WTC11 (cell line): Measurements from ENCODE around the gene FITM2. TPM values are rescaled to one million over a fixed set of nuclear protein-coding genes. Genes with fewer than 3 reads are reported as not detected.

ENCODE experiments used
- ATAC-seq: fragments of 200-7000 bp; cut with Tn5 transposase; 2 replicates; pipeline ENCODE4 v1.10.0; 2021; ENCODE audit warnings: mild to moderate bottlenecking, moderate library complexity
- CTCF ChIA-PET: fragments of 300-600 bp; sonication (Branson Sonifier 250); formaldehyde crosslinking; loops from one replicate; lab custom pipeline; 2021; ENCODE audit warnings: antibody characterized with exemption; lab: Charles Lee
- POLR2A ChIA-PET: fragments of 350-600 bp; sonication (Branson Sonifier 250); formaldehyde crosslinking; loops from one replicate; lab custom pipeline; 2021; ENCODE audit warnings: antibody characterized with exemption; lab: Charles Lee
- DNase-seq: peaks from one replicate; pipeline ENCODE4 v3.0.0; 2021; ENCODE audit warnings: low spot score
- H3K27ac Mint-ChIP-seq: 2 replicates; pipeline ENCODE4 v1.8.0; 2021; ENCODE audit warnings: mixed read lengths
- H3K27me3 Mint-ChIP-seq: 2 replicates; pipeline ENCODE4 v1.8.0; 2021; ENCODE audit warnings: low read depth, mild to moderate bottlenecking, moderate library complexity, mixed read lengths
- H3K36me3 Mint-ChIP-seq: 2 replicates; pipeline ENCODE4 v1.8.0; 2021; ENCODE audit warnings: mixed read lengths
- H3K4me1 Mint-ChIP-seq: 2 replicates; pipeline ENCODE4 v1.8.0; 2022; ENCODE audit warnings: mixed read lengths
- H3K4me3 Mint-ChIP-seq: 2 replicates; pipeline ENCODE4 v1.8.0; 2021; ENCODE audit warnings: mild to moderate bottlenecking, moderate library complexity, mixed read lengths
- H3K9me3 Mint-ChIP-seq: 2 replicates; pipeline ENCODE4 v1.8.0; 2021; ENCODE audit warnings: mixed read lengths
- ATF2 ChIP-seq: sonication (generic); formaldehyde crosslinking; IDR thresholded peaks from 2 replicates; pipeline ENCODE4 v1.8.1; 2022; ENCODE audit warnings: low read depth, missing genetic modification reagents, borderline replicate concordance
- CBFB ChIP-seq: sonication (generic); formaldehyde crosslinking; IDR thresholded peaks from 2 replicates; pipeline ENCODE4 v1.8.1; 2022; ENCODE audit warnings: mild to moderate bottlenecking, low read depth, missing genetic modification reagents
- CREM ChIP-seq: sonication (generic); formaldehyde crosslinking; IDR thresholded peaks from 2 replicates; pipeline ENCODE4 v1.8.1; 2022; ENCODE audit warnings: mild to moderate bottlenecking, missing genetic modification reagents, moderate library complexity
- HMGA2 ChIP-seq: fragments of 250-450 bp; sonication (Bioruptor Pico); IDR thresholded peaks from 2 replicates; pipeline ENCODE4 v1.4.0; 2021; ENCODE audit warnings: mild to moderate bottlenecking, moderate library complexity
- NFE2L1 ChIP-seq: sonication (generic); formaldehyde crosslinking; IDR thresholded peaks from 2 replicates; pipeline ENCODE4 v1.8.1; 2023; ENCODE audit warnings: missing genetic modification reagents
- NFYB ChIP-seq: sonication (generic); formaldehyde crosslinking; conservative IDR thresholded peaks from 2 replicates; pipeline ENCODE4 v1.8.0; 2022; ENCODE audit warnings: low read depth, missing genetic modification reagents
- NR1H2 ChIP-seq: sonication (generic); formaldehyde crosslinking; IDR thresholded peaks from 2 replicates; pipeline ENCODE4 v1.9.0; 2021; ENCODE audit warnings: mild to moderate bottlenecking, moderate library complexity, missing genetic modification reagents
- NR3C1 ChIP-seq: sonication (generic); formaldehyde crosslinking; conservative IDR thresholded peaks from 2 replicates; pipeline ENCODE4 v1.8.1; 2023; ENCODE audit warnings: low read depth, mild to moderate bottlenecking, missing genetic modification reagents
- OVOL2 ChIP-seq: fragments of 250-450 bp; sonication (Bioruptor Pico); IDR thresholded peaks from 2 replicates; pipeline ENCODE4 v1.9.0; 2021; ENCODE audit warnings: mild to moderate bottlenecking, borderline replicate concordance
- RELA ChIP-seq: sonication (generic); formaldehyde crosslinking; IDR thresholded peaks from 2 replicates; pipeline ENCODE4 v1.8.1; 2022; ENCODE audit warnings: missing genetic modification reagents, mild to moderate bottlenecking, borderline replicate concordance
- SOX15 ChIP-seq: fragments of 250-450 bp; sonication (Bioruptor Pico); IDR thresholded peaks from 2 replicates; pipeline ENCODE4 v1.9.0; 2021; ENCODE audit warnings: mild to moderate bottlenecking
- TCF7 ChIP-seq: sonication (generic); formaldehyde crosslinking; IDR thresholded peaks from 2 replicates; pipeline ENCODE4 v1.8.0; 2022; ENCODE audit warnings: mild to moderate bottlenecking, low read depth, missing genetic modification reagents, moderate library complexity
- ZNF281 ChIP-seq: sonication (generic); formaldehyde crosslinking; IDR thresholded peaks from 2 replicates; pipeline ENCODE4 v1.8.0; 2023; ENCODE audit warnings: mild to moderate bottlenecking, missing genetic modification reagents
- ZNF416 ChIP-seq: fragments of 250-450 bp; sonication (Bioruptor Pico); IDR thresholded peaks from 2 replicates; pipeline ENCODE4 v1.9.0; 2021; ENCODE audit warnings: mild to moderate bottlenecking, inconsistent platforms
- ZNF423 ChIP-seq: fragments of 250-450 bp; sonication (Bioruptor Pico); IDR thresholded peaks from 2 replicates; pipeline ENCODE4 v2.1.2; 2022; ENCODE audit warnings: mild to moderate bottlenecking, moderate library complexity
- ZNF425 ChIP-seq: fragments of 250-450 bp; sonication (Bioruptor Pico); conservative IDR thresholded peaks from 2 replicates; pipeline ENCODE4 v1.9.0; 2021; ENCODE audit warnings: mild to moderate bottlenecking
- total RNA-seq: library from RNA; stranded (reverse); gene quantifications from 3 replicates; pipeline ENCODE4 v1.2.3, GENCODE V29; 2021
- TF ChIP-seq, protein P1 (sequence below): sonication (generic); formaldehyde crosslinking; IDR thresholded peaks from 2 replicates; pipeline ENCODE4 v1.8.0; 2022; ENCODE audit warnings: missing genetic modification reagents
- TF ChIP-seq, protein P2 (sequence below): sonication (generic); formaldehyde crosslinking; IDR thresholded peaks from 2 replicates; pipeline ENCODE4 v1.8.1; 2023; ENCODE audit warnings: mild to moderate bottlenecking, missing genetic modification reagents

FITM2 gene
- total RNA-seq, 1 experiment from 2014 or later, result 2.0 TPM

DNA sequence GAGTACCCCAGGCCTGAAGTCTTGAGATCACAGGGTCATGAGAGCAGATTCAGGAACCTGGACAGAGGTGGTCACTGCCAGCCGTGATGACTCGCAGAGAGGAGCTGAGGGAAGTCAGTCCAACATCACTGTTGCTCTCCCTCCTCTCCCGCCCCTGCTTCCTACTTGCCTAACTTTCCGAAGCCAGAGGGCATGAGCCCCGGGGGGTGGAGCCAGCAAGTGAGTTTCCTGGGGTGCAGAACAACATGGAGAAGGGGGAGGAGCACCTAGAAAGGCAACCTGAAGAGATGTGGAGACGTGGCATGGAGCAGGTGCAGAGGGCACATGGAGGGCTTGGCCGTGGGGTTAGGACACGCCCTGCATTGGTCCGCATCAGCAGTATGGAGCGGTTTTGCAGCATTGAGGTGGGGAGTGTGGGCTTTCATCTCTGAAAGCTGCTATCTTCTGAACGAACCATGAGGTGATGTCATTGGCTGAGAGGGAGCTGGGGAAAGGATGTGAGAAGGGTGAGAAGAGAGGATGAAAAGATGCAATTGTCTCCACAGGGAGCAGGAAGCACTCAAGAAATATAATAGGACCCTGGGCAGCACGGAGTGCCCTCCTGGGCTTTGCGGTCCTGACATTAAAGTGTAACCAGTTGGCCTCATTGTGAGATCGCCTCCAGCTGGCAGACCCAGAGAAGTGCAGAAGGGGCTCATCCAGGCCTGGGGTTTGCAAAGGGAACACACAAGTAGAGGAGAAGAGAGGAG, 38.9 kb downstream of the FITM2 start (continued):
- no peak for TF ChIP-seq ZNF425 (CRISPR knock-in tag)
- no peak for TF ChIP-seq SOX15 (CRISPR knock-in tag)
- TF ChIP-seq NR3C1 (CRISPR knock-in tag), result no peak
- peak; percentile 15; the same call in 1 of the 2 replicates for TF ChIP-seq ZNF423
- no peak for TF ChIP-seq ZNF416 (CRISPR knock-in tag)
- TF ChIP-seq CREM (CRISPR knock-in tag), result no peak

DNA sequence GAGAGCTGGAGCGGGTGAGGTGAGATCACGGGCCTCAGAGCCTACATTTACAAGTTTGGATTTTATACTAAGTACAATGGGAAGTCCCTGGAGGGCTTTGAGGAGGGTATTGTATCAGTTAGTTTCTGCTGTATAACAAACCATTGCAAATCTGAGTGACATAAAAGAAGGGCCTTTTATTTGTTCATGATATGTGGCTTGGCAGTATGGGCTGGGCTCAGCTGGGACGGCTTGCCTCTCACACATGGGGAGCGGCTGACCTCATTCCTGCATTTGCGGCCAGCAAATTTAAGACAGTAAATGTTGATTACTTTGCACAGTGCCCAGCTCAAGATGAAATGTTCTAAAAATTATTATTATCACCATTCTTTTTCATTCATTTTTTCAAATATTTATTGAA, 42.2 kb downstream of the FITM2 start:
- POLR2A ChIA-PET, result no interaction called here
- TF ChIP-seq ZNF281 (CRISPR knock-in tag), result no peak
- no peak for TF ChIP-seq CBFB
- no peak for TF ChIP-seq OVOL2 (CRISPR knock-in tag)
- TF ChIP-seq, protein P1, sequence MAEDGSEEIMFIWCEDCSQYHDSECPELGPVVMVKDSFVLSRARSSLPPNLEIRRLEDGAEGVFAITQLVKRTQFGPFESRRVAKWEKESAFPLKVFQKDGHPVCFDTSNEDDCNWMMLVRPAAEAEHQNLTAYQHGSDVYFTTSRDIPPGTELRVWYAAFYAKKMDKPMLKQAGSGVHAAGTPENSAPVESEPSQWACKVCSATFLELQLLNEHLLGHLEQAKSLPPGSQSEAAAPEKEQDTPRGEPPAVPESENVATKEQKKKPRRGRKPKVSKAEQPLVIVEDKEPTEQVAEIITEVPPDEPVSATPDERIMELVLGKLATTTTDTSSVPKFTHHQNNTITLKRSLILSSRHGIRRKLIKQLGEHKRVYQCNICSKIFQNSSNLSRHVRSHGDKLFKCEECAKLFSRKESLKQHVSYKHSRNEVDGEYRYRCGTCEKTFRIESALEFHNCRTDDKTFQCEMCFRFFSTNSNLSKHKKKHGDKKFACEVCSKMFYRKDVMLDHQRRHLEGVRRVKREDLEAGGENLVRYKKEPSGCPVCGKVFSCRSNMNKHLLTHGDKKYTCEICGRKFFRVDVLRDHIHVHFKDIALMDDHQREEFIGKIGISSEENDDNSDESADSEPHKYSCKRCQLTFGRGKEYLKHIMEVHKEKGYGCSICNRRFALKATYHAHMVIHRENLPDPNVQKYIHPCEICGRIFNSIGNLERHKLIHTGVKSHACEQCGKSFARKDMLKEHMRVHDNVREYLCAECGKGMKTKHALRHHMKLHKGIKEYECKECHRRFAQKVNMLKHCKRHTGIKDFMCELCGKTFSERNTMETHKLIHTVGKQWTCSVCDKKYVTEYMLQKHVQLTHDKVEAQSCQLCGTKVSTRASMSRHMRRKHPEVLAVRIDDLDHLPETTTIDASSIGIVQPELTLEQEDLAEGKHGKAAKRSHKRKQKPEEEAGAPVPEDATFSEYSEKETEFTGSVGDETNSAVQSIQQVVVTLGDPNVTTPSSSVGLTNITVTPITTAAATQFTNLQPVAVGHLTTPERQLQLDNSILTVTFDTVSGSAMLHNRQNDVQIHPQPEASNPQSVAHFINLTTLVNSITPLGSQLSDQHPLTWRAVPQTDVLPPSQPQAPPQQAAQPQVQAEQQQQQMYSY (CRISPR knock-in tag), result no peak
- TF ChIP-seq NFYB (CRISPR knock-in tag), result no peak
- TF ChIP-seq NFE2L1, result no peak
- TF ChIP-seq NR1H2 (CRISPR knock-in tag), result no peak
- H3K27ac Mint-ChIP-seq, result no peak overlapping the region
- peaks cover 11% of the 10 kb centered on the region; the same call in 1 of the 2 replicates for H3K9me3 Mint-ChIP-seq
- no peaks in the 10 kb centered on the region for H3K36me3 Mint-ChIP-seq
- CTCF ChIA-PET, result no interaction called here
- ATAC-seq, result no peak
- no peaks in the 10 kb centered on the region for H3K4me1 Mint-ChIP-seq
- H3K27me3 Mint-ChIP-seq, result no peaks in the 10 kb centered on the region
- DNase-seq, result no peak
- H3K4me3 Mint-ChIP-seq, result no peak overlapping the region

- H3K27me3 Mint-ChIP-seq, result no peaks in the 10 kb centered on the region
- ATAC-seq, result no peak; the same call in 1 of the 2 replicates
- TF ChIP-seq RELA (no peak), ATF2 (no peak), HMGA2 (no peak), TCF7 (CRISPR knock-in tag) (no peak)
- TF ChIP-seq, protein P2, sequence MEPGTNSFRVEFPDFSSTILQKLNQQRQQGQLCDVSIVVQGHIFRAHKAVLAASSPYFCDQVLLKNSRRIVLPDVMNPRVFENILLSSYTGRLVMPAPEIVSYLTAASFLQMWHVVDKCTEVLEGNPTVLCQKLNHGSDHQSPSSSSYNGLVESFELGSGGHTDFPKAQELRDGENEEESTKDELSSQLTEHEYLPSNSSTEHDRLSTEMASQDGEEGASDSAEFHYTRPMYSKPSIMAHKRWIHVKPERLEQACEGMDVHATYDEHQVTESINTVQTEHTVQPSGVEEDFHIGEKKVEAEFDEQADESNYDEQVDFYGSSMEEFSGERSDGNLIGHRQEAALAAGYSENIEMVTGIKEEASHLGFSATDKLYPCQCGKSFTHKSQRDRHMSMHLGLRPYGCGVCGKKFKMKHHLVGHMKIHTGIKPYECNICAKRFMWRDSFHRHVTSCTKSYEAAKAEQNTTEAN (CRISPR knock-in tag), result no peak
- TF ChIP-seq, all 79 proteins: peak for 0
- H3K4me1 Mint-ChIP-seq, result no peaks in the 10 kb centered on the region
- peaks cover 6% of the 10 kb centered on the region; the same call in 1 of the 2 replicates for H3K9me3 Mint-ChIP-seq
- H3K36me3 Mint-ChIP-seq, result no peaks in the 10 kb centered on the region
- CTCF ChIA-PET, result interaction anchor here (1.2 to 6.0 kb wide), 8 partner anchors 8 to 148 kb away, joined by 3 to 29 read pairs (median 8); partner anchors contain the start of gene GDAP1L1
- POLR2A ChIA-PET, result no interaction called here
- DNase-seq, result peak; percentile 49
- H3K27ac Mint-ChIP-seq, result no peak overlapping the region
- H3K4me3 Mint-ChIP-seq, result no peak overlapping the region
Measured at GRCh38 chr20:44264287-44264686, 46.7 kb downstream of the FITM2 start.
